GM21576 (cell line): Measurements from ENCODE around the gene TM9SF4.
A peak's percentile ranks its signal among the peaks of the same experiment; 100 is the strongest.

Experiments
- ATAC-seq: cut with Tn5 transposase; IDR thresholded peaks from one replicate; pipeline ENCODE4 v1.9.1; 2021; ENCODE audit warnings: mild to moderate bottlenecking, moderate library complexity; ENCODE audit not compliant: unreplicated experiment

TM9SF4 gene

GRCh38 chr20:32205110-32205842 lies 95.8 kb downstream of the TM9SF4 start:
- ATAC-seq, result no peak

GRCh38 chr20:32205843-32206759 lies 96.6 kb downstream of the TM9SF4 start:
- ATAC-seq, result no peak

DNA sequence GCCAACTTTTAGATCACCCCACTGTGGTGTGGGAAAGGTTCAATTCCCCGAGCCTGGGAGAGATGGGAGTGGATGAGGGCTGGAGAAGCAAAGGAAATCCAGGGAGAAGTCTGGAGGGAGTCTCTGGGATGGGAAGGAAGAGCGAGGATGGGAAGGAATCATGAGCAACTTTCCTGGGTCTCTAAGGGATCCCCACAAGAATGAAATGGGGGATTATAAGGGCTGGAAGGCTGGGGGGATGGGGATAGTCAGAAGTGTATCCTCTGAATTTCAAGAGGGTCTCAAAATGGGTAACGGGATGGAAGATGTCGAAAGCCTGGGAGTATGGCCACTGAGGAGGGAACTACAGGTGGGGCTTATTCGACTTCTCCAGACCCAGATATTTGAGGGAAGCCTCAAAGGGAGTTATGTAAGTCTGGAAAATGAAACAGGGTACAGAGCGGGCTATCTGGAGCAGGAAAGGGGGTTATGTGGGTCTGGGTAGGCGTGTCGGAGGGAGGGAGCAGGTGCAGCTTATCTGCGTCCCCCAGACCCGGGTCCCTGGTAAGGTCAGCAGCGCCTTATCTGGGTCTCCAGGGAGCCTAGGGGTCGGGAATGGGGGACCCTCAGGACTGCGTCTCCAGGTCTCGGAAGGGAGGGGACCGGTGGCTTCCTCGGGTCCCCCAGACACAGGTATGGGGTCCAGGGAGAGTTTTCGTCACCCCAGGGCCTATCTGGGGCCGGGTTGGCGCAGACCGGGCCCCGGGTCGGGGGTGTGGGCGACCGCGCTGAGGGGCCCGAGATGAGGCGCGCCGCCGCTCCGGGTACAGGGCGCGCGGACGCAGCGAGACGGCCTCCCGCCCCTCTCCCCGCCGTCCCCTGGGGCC lies 97.5 kb downstream of the TM9SF4 start:
- peak; percentile 17 for ATAC-seq

DNA sequence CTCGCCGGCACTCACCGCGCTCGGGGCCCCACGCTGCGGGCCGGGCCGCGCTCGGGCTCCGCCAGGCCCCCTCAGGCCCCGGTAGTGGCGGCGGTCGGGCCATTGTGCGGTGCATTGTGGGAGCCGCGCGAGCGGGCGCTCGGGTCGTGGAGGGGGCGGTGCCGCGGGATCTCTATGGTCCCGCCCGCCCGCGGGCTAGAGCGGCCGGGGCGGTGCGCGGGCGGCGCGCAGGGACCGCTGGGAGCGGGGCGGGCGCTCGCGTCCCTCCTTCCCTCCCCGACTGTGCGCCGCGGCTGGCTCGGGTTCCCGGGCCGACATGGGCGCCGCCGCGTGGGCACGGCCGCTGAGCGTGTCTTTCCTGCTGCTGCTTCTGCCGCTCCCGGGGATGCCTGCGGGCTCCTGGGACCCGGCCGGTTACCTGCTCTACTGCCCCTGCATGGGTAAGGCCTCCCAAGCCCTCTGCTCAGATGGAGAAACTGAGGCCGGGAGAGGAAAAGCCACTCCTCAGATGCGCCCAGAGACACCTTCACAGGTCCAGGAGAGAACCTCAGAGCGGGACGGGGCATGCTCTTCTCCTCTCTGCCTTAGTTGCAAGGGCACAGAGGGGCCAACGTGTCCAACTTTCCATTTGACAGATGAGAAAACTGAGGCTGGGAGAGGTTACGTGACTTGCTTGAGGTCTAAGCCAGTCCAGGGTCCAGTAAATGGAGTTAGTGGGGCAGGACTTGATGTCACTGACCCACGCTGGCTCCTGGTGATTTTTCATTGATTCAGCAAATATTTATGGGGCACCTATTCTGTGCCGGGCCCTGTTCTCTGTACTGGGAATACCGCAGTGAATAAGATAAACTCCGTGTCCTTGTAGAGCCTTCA lies 98.3 kb downstream of the TM9SF4 start, which contains the start of the genes PLAGL2 and POFUT1:
TSS of gene PLAGL2 (minus strand) at position 118 of the 873 bp plus-strand sequence. CDS start 5,565 bp downstream, outside the sequence.
TSS of gene POFUT1 (plus strand) at position 255 of the 873 bp plus-strand sequence. CDS start at position 317, 62 bp downstream.
- ATAC-seq, result peak; percentile 83

DNA sequence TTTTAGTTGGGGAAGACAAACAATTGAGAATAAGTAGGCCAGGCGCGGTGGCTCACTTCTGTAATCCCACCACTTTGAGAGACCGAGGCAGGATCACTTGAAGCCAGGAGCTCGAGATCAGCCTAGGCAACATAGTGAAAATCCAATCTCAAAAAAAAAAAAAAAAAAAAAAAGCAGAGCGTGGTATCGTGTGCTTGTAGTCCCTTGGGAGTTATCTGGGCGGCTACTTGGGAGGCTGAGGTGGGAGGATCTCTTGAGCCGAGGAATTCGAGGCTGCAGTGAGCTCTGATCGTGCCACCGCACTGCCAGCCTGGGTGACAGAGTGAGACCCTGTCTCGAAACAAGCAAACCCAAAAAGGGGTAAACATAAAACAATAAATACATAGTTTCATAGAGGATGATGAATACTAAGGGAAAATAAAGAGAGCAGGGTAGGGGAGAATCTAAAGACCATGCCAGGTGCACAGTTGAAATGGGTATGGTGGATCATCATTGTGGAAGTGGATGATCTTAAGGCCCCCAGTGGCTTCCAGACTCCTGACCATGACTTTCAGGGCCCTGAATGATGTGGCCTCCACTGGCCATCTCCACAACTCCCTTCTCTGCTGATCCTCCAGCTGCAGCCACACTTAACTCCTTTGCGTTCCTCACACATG lies 99.1 kb downstream of the TM9SF4 start:
- ATAC-seq, result no peak

- no peak for ATAC-seq
These were observed 100.5 kb downstream of the TM9SF4 start for GRCh38 chr20:32209850-32210605.

- ATAC-seq, result no peak
These were observed 104.4 kb downstream of the TM9SF4 start for GRCh38 chr20:32213870-32214269.

- ATAC-seq, result no peak
These were observed 105.6 kb downstream of the TM9SF4 start for GRCh38 chr20:32215147-32215546.

DNA sequence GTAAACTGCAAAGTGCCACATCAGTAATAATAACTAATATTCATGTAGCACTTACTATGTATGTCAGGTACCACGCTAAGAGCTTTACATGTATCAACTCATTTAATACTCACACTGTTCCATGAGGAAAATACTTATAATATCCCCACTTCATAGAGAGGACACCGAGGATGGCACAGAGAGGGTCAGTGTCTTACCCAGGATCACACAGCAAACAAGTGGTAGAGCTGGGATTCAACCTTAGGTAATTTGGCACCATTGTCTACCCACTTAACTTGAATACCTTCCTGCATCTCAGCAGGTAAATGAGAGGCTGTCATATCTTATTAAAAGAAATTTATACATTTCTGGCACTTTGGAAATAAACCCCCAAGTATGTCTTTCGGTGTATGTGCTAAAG lies 106.2 kb downstream of the TM9SF4 start:
- no peak for ATAC-seq

DNA sequence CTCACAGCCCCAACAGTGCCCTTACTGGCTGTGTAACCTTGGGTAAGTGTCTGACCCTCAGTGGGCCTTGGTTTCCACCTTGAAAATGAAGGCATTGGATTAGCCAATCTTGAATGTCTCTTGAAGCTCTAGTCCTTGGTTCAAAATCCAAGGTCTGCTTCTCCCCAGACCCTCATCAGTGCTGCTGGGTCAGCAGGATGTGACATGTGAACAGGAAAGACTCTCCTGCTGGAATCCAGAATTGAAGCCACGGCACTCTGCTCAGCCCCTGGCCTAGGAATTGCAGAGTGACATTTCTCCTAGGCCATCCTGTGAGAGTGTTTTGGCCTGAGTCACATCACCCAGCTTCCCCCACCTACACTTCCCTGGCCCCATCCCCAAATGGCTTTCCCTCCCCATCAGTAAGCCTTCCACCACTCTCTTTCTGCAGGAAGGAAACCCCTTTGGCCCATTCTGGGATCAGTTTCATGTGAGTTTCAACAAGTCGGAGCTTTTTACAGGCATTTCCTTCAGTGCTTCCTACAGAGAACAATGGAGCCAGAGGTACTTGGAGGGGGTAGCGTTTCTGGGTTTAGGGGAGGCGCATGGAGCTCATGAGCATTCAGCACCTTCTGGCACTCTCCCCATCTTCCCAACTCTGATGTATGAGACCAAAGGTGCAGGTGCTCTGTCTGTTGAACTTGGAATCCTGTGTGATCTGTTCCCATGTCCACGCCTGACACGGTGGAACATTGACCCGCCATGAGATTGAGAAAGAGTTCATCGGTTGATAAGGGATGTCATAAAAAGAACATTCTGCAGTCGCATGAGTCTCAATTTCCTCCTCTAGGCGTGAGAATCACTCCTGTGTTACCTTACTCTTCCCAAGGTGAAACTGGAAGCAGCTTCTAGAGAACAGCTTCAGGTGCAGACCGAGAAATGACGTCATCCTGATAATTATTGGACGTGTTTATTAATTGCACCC lies 106.9 kb downstream of the TM9SF4 start:
- ATAC-seq, result no peak
